HCT116 (cell line): ENCODE measurements around the gene AGPAT3.

ENCODE experiments used
- CTCF ChIP-seq, 3 experiments: fragments of 200-600 bp in 1 of 3; sonication (generic) in 1 of 3; IDR thresholded peaks in 2 of 3; conservative IDR thresholded peaks in 1 of 3; 2 replicates each; pipeline ENCODE4 v1.5.1; 2012 to 2017; ENCODE audit warnings: low read depth in 2 of 3, low read length in 2 of 3, antibody characterized with exemption in 1 of 3, borderline replicate concordance in 1 of 3, control low read depth in 1 of 3, mild to moderate bottlenecking in 1 of 3, mixed read lengths in 1 of 3, mixed run types in 1 of 3, moderate library complexity in 1 of 3; ENCODE audit not compliant: insufficient read depth in 1 of 3
- EZH2 ChIP-seq: fragments of 200-600 bp; sonication (generic); IDR thresholded peaks from 2 replicates; pipeline ENCODE4 v1.6.1; 2017; ENCODE audit warnings: antibody characterized with exemption, mixed run types
- EZH2phosphoT487 ChIP-seq: fragments of 200-600 bp; IDR thresholded peaks from 2 replicates; pipeline ENCODE4 v1.6.1; 2018; ENCODE audit warnings: antibody characterized with exemption, borderline replicate concordance
- JUND ChIP-seq: IDR thresholded peaks from 2 replicates; pipeline ENCODE4 v1.6.1; 2012
- REST ChIP-seq: IDR thresholded peaks from 2 replicates; pipeline ENCODE4 v1.6.1; 2012; ENCODE audit warnings: low read depth
- SIN3A ChIP-seq: IDR thresholded peaks from 2 replicates; pipeline ENCODE4 v1.6.1; 2012; ENCODE audit warnings: low read depth
- SRF ChIP-seq: IDR thresholded peaks from 2 replicates; pipeline ENCODE4 v1.6.1; 2012; ENCODE audit warnings: low read depth
- ZBTB33 ChIP-seq: IDR thresholded peaks from 2 replicates; pipeline ENCODE4 v1.6.1; 2011; ENCODE audit warnings: mild to moderate bottlenecking, low read length, moderate library complexity; ENCODE audit not compliant: insufficient replicate concordance; ENCODE audit errors: extremely low read depth

GRCh38 chr21:43824333-43825241, 40.4 kb upstream of the AGPAT3 start:
- TF ChIP-seq ZBTB33: no peak
- no peak for TF ChIP-seq CTCF (IDR thresholded peaks at IDR 0.05 in 2 of 3, conservative IDR thresholded peaks at IDR 0.05 in 1 of 3; ENCODE audit: borderline replicate concordance in 1 of 3, insufficient read depth in 1 of 3, low read depth in 2 of 3, low read length in 2 of 3)
- TF ChIP-seq JUND: no peak
- no peak for TF ChIP-seq SRF
- no peak for TF ChIP-seq SIN3A
- TF ChIP-seq REST: no peak
- no peak for TF ChIP-seq EZH2phosphoT487
- no peak for TF ChIP-seq EZH2
